Lung (tissue), 12 donors: Measurements from ENCODE around the gene PRKCA. TPM values are rescaled to one million over a fixed set of nuclear protein-coding genes. Genes with fewer than 3 reads are reported as not detected.

ENCODE experiments used
- ATAC-seq: fragments of 200-7000 bp; cut with Tn5 transposase; one replicate; pipeline ENCODE4 v1.9.1; 2020; ENCODE audit warnings: moderate number of reproducible peaks; ENCODE audit not compliant: insufficient read depth, low FRiP score
- DNase-seq, 3 donors: peaks; one replicate each; pipeline ENCODE4 v3.0.0-alpha.2; 2013 to 2017
- H3K27ac ChIP-seq, 2 donors: one replicate each; pipeline ENCODE4 v1.5.1; 2013; ENCODE audit warnings: mild to moderate bottlenecking in 2 of 2, moderate library complexity in 2 of 2, control low read depth in 1 of 2, inconsistent platforms in 1 of 2, low read depth in 1 of 2, low read length in 1 of 2
- H3K27me3 ChIP-seq, 3 donors: one replicate each; pipeline ENCODE4 v1.5.1; 2013; ENCODE audit warnings: low read length in 2 of 3; ENCODE audit not compliant: control insufficient read depth in 3 of 3, insufficient read depth in 3 of 3
- H3K36me3 ChIP-seq, 4 donors: one replicate each; pipeline ENCODE4 v1.5.1; 2013; ENCODE audit warnings: low read length in 4 of 4, mild to moderate bottlenecking in 1 of 4, moderate library complexity in 1 of 4; ENCODE audit not compliant: control insufficient read depth in 4 of 4, insufficient read depth in 4 of 4
- H3K4me1 ChIP-seq, 5 donors: one replicate each; pipeline ENCODE4 v1.5.1; 2013; ENCODE audit warnings: low read length in 5 of 5, mild to moderate bottlenecking in 2 of 5, moderate library complexity in 1 of 5; ENCODE audit not compliant: control insufficient read depth in 5 of 5, insufficient read depth in 5 of 5
- H3K4me3 ChIP-seq: one replicate; pipeline ENCODE4 v1.5.1; 2013; ENCODE audit warnings: mild to moderate bottlenecking, control low read depth, moderate library complexity
- H3K9ac ChIP-seq, 2 donors: one replicate each; pipeline ENCODE4 v1.5.1; 2013; ENCODE audit warnings: low read length in 2 of 2, control low read depth in 1 of 2; ENCODE audit not compliant: insufficient read depth in 1 of 2
- H3K9me3 ChIP-seq, 4 donors: one replicate each; pipeline ENCODE4 v1.5.1; 2013; ENCODE audit warnings: low read length in 3 of 4, mild to moderate bottlenecking in 1 of 4, moderate library complexity in 1 of 4; ENCODE audit not compliant: control insufficient read depth in 4 of 4, insufficient read depth in 3 of 4
- CTCF ChIP-seq: IDR thresholded peaks from 2 replicates; pipeline ENCODE4 v1.5.1; 2012; ENCODE audit warnings: mild to moderate bottlenecking; ENCODE audit errors: control extremely low read depth, extremely low read depth
- WGBS, 2 donors: extraction: QIAGEN DNeasy Blood & Tissue Kit; methylation state at CpG; one replicate each; pipeline ENCODE4 v1.1.7; 2013; 5-methylcytosine and 5-hydroxymethylcytosine counted together
- polyA plus RNA-seq, 2 donors: library from polyadenylated mRNA; stranded (reverse); fragments of 200-250 nt; gene quantifications; one replicate each; pipeline ENCODE4 v1.2.1, GENCODE V29; 2013
- total RNA-seq, 2 donors: library from RNA; depleted of rRNA in 1 of 2; stranded (reverse); fragments of >200 nt in 1 of 2; gene quantifications; one replicate each; pipeline ENCODE4 v1.2.1, GENCODE V29; 2014 to 2021
- donor health status: control.
- donor health status: control.
- donor health status: Bipolar disorder and iron deficiency.
- donor health status: healthy.
- donor health status: DM: yes; HTN: yes; CAD: no.

The PRKCA gene
- total and polyA plus RNA-seq, 4 donors: 3.4 to 34.8 (median 13.8) TPM

- Histone ChIP-seq H3K9me3 (peaks cover 0 to 2% (median 0%) of the 10 kb centered on the region in 4 donors), H3K27ac (no peak overlapping the region), H3K4me3 (no peak overlapping the region), H3K9ac (no peak overlapping the region), H3K36me3 (no peaks in the 10 kb centered on the region), H3K27me3 (no peaks in the 10 kb centered on the region), H3K4me1 (peaks cover 0 to 4% (median 0%) of the 10 kb centered on the region in 5 donors)
- 86 to 91% methylated on average over 12 of the region's 12 CpGs for WGBS, 2 donors
- ATAC-seq: no peak
- no peak for DNase-seq
- no peak for TF ChIP-seq CTCF
Observed at GRCh38 chr17:66416207-66416940, 114.0 kb downstream of the PRKCA start.

GRCh38 chr17:66417300-66417719 is 114.9 kb downstream of the PRKCA start:
- Histone ChIP-seq H3K36me3 (no peaks in the 10 kb centered on the region), H3K4me3 (no peak overlapping the region), H3K4me1 (peaks cover 0 to 4% (median 0%) of the 10 kb centered on the region in 5 donors), H3K9me3 (peaks cover 0 to 2% (median 0%) of the 10 kb centered on the region in 4 donors), H3K9ac (no peak overlapping the region), H3K27ac (no peak overlapping the region), H3K27me3 (no peaks in the 10 kb centered on the region)
- 86 to 96% methylated on average over 2 of the region's 2 CpGs for WGBS, 2 donors
- DNase-seq (no peak), ATAC-seq (no peak)
- no peak for TF ChIP-seq CTCF

GRCh38 chr17:66420961-66421371 is 118.6 kb downstream of the PRKCA start:
- H3K27me3 ChIP-seq: no peaks in the 10 kb centered on the region
- no peak overlapping the region for H3K9ac ChIP-seq
- no peak for TF ChIP-seq CTCF
- DNase-seq (no peak), ATAC-seq (peak; percentile 27)
- no peak overlapping the region for H3K27ac ChIP-seq
- no peak overlapping the region for H3K4me3 ChIP-seq
- peaks cover 0 to 2% (median 0%) of the 10 kb centered on the region in 4 donors for H3K9me3 ChIP-seq
- 71 to 75% methylated on average over 3 of the region's 3 CpGs for WGBS, 2 donors
- peaks cover 0 to 7% (median 0%) of the 10 kb centered on the region in 5 donors for H3K4me1 ChIP-seq
- no peaks in the 10 kb centered on the region for H3K36me3 ChIP-seq
